HFF-Myc (cell line): ENCODE measurements around the gene LENG1.
A peak's percentile ranks its signal among the peaks of the same experiment; 100 is the strongest.

Experiments used
- DNase-seq: peaks from one replicate; pipeline ENCODE4 v3.0.0-alpha.2; 2011; ENCODE audit warnings: low read depth; ENCODE audit errors: extremely low read depth
- H3K4me3 ChIP-seq: replicated peaks from 2 replicates; pipeline ENCODE4 v1.5.1; 2011; ENCODE audit warnings: low read depth, mild to moderate bottlenecking, control low read depth, low read length
- TF ChIP-seq, protein P1 (sequence below): IDR thresholded peaks from 2 replicates; pipeline ENCODE4 v1.5.1; 2012; ENCODE audit warnings: mild to moderate bottlenecking, low read depth, low read length, control low read depth; ENCODE audit errors: missing control alignments

LENG1 gene

DNA sequence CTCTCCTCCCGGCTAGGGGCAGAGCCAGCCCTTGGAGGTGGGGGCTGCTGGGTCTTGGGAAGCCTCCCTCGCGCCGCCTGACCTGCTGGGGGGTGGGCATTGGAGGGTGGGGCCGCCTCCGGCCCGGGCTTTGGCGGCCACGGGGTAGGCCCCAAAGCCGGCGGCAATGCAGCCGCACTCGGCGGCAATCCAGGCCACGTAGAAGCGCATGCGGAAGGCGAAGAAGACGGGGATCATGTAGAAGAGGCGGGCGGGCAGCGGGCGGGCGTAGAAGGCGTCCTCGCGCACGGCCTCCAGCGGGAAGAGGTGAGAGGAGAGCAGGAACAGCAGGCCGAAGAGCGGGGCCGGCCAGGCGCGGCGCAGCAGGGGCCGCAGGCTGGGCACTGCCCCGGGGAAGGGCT lies 21.2 kb upstream of the LENG1 start:
- TF ChIP-seq, protein P1, sequence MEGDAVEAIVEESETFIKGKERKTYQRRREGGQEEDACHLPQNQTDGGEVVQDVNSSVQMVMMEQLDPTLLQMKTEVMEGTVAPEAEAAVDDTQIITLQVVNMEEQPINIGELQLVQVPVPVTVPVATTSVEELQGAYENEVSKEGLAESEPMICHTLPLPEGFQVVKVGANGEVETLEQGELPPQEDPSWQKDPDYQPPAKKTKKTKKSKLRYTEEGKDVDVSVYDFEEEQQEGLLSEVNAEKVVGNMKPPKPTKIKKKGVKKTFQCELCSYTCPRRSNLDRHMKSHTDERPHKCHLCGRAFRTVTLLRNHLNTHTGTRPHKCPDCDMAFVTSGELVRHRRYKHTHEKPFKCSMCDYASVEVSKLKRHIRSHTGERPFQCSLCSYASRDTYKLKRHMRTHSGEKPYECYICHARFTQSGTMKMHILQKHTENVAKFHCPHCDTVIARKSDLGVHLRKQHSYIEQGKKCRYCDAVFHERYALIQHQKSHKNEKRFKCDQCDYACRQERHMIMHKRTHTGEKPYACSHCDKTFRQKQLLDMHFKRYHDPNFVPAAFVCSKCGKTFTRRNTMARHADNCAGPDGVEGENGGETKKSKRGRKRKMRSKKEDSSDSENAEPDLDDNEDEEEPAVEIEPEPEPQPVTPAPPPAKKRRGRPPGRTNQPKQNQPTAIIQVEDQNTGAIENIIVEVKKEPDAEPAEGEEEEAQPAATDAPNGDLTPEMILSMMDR: no peak
- no peak for DNase-seq
- H3K4me3 ChIP-seq: no peak overlapping the region

DNA sequence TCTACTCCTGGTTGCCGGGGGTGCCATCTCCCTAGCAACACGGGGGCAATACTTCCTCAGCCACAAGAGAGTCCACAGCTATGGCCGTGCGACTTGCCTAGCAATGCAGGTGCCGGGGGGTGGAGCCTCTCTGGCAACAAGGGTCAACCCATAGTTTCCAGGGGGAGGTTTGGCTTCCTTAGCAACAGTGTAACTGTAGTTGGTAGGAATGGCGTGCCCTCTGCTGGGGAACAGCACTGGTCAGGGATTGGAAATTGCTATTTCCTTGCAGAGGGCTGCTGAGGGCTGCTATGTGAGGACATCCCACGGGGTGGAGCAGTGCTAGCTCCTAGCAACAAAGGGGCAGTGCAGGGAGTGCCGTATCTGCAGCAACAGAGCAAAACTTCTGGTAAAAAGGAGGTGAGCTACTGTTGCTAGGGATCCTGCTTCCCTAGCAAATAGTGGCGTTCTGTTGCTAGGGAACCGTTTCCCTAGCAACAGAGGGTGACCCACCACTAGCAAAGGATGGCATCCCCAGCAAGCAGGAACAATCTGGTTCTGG lies 20.5 kb upstream of the LENG1 start:
- DNase-seq: no peak
- TF ChIP-seq, protein P1: peak; percentile 36
- H3K4me3 ChIP-seq: no peak overlapping the region

DNA sequence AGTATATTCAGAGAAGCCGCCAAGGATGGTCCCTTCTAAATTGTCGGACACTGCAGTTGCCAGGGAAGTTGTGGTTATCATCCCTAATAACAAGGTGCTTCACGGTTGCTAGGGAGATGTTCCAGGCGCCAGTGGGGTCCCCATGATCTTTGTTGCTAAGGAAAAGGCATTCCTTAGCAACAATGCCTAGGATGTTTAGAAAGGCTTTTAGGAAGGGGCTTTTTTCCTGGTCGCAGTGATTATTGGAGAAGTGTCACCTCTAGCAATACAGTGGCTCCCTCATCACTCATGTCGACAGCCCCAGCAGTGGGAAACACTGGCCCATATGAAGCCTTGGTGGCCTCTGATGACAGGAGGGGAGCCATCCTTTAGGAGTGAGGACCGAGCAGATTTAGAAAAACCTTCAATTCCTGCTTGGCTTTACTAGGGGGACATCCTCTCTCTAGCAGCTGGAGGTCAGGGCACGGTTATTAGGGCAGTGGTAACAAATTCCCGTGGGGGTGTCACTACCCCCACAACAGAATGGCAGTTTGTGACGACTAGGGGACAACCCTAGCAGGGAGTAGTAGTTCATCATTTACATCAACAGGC lies 19.8 kb upstream of the LENG1 start:
- no peak overlapping the region for H3K4me3 ChIP-seq
- TF ChIP-seq, protein P1: no peak
- DNase-seq: no peak

DNA sequence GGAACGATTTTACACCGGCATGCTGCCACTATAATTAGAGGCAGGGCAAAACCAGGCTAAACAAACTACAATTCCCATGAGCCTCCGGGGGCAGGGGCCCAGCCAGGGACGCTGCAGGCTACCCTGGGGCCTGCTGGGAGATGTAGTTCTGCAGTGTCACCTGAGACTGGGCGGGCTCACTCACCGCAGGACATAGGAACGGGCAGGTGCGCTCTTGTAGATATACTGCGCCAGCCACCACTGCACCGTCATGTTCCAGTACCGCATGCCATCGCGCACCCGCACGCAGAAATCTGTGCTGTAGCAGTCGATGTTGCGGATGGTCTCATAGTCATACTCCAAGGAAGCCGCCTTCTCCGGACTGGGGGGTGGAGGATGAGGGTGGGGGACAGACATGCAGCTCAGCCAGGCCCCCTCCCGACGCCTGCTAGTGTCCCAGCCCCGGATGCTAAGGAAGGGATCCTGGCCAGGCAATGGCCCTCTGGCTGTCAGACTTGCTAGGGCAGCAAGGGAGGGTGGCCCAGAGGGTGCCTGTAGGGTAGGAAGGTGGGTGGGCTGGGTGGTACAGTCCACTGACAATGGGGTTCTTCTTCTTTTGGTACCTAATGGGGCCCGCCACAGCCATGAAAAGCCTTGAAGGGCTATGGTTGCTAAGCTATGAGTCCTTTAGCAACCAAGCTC lies 19.2 kb upstream of the LENG1 start:
- TF ChIP-seq, protein P1: no peak
- no peak overlapping the region for H3K4me3 ChIP-seq
- no peak for DNase-seq

DNA sequence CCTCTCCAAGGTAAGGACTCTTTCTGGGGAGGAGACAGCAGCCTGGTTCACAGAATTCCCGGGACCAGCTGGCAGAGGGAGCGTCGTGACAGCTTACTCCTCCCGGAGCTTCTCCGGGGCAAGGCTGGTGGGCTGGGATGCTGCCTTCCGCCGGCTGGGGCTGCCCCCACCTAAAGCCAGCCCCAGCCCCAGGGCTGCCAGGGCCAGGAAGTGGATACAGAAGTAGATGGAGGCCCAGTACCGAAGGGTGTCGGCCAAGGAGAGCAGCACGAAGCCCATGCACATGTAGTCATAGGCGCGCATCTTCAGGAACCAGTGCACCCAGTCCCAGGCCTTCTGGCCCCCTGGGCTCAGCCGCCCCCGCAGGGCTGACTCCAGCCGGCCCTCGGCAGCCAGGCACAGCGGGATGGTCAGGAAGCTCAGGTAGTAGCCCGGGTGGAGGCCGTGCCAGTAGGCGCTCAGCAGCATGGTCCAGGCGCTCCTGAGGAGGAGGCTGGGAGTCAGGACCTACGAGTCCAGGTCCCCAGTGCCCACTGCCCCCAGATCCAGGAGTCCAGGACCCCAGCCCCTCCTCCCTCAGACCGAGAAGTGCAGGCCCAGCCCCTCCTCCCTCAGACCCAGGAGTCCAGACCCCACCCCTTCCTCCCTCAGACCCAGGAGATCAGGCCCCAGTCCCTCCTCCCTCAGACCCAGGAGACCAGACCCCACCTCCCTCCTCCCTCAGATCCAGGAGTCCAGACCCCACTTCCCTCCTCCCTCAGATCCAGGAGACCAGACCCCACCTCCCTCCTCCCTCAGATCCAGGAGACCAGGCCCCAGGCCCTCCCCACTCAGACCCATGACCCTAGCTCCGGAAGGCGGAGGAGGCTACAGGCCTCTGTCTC lies 14.7 kb upstream of the LENG1 start:
- DNase-seq: no peak
- TF ChIP-seq, protein P1: no peak
- no peak overlapping the region for H3K4me3 ChIP-seq

DNA sequence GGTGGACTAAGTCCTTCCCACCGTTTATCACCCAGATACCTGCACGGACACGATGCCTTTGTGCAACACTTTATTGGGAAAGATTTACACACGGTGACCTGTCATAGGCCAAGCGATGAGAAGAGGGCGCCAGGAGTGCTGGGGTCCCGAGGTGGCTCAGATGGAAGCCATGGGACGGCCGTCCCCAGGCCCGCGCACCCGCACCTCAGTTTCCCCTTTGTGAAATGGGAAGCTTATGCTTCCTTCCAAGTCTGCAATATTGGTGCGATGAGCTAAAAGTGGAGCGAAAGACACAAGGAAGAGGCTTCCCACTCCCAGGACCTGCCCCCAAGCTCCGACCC lies 13.8 kb upstream of the LENG1 start:
- no peak overlapping the region for H3K4me3 ChIP-seq
- DNase-seq: no peak
- TF ChIP-seq, protein P1: no peak
